ENCODE data around the gene MMAA. TPM values are rescaled to one million over a fixed set of nuclear protein-coding genes. Genes with fewer than 3 reads are reported as not detected.
"Not testable (repeated sequence)": the region's sequence is repeated elsewhere in the genome, so short reads cannot be mapped to it uniquely, and the experiment has no call there.

The MMAA gene
- polyA plus RNA-seq, 2 of the 4 experiments (the other 2 are of a cell fraction), result 1.5 to 4.0 TPM

- TF ChIP-seq ZC3H11A (IDR thresholded peaks at IDR 0.05) (no peak), ZSCAN20 (CRISPR knock-in tag; IDR thresholded peaks at IDR 0.05) (no peak), PBX3 (IDR thresholded peaks at IDR 0.05) (no peak)
Observed at GRCh38 chr4:145587088-145587754, 32.0 kb upstream of the MMAA start (continued).

GRCh38 chr4:145589381-145589780 is 29.8 kb upstream of the MMAA start:
- FAIRE-seq, result not testable (repeated sequence)

GRCh38 chr4:145589916-145590702 is 29.1 kb upstream of the MMAA start:
- Histone ChIP-seq H3K4me2 (no peak overlapping the region), H3K27ac (no peak overlapping the region), H3K4me3 (no peak overlapping the region), H3K4me1 (no peaks in the 10 kb centered on the region), H3K9me3 (no peaks in the 10 kb centered on the region)
- FAIRE-seq (no peak), ATAC-seq (no peak), DNase-seq (ENCODE audit: low read depth in 1 of 2, low spot score in 1 of 2) (peak in 1 of 2 experiments; percentile 5)
- TF ChIP-seq MAZ (IDR thresholded peaks at IDR 0.05; ENCODE audit: borderline replicate concordance, low read depth, low read length) (no peak), MAFK (IDR thresholded peaks at IDR 0.05; ENCODE audit: partially characterized antibody) (no peak), BHLHE40 (IDR thresholded peaks at IDR 0.05; ENCODE audit: low read depth, low read length) (no peak), ESRRA (IDR thresholded peaks at IDR 0.05; ENCODE audit: borderline replicate concordance, low read length) (no peak), HMGXB4 (CRISPR knock-in tag; IDR thresholded peaks at IDR 0.05; ENCODE audit: borderline replicate concordance) (no peak), HOXB5 (CRISPR knock-in tag; IDR thresholded peaks at IDR 0.05) (no peak), HEYL (CRISPR knock-in tag; IDR thresholded peaks at IDR 0.05) (no peak), PBX3 (IDR thresholded peaks at IDR 0.05) (no peak), TFCP2L1 (CRISPR knock-in tag; IDR thresholded peaks at IDR 0.05) (no peak), NR3C1 (IDR thresholded peaks at IDR 0.05) (no peak), MYC (IDR thresholded peaks at IDR 0.05; ENCODE audit: borderline replicate concordance, low read length) (no peak), MAX (IDR thresholded peaks at IDR 0.05) (no peak), CBX8 (IDR thresholded peaks at IDR 0.05) (no peak), HDAC2 (IDR thresholded peaks at IDR 0.05) (no peak), NPAS2 (CRISPR knock-in tag; IDR thresholded peaks at IDR 0.05; ENCODE audit: borderline replicate concordance) (no peak)
- 34% methylated on average over 3 of the region's 3 CpGs for WGBS (ENCODE audit: missing lambda C conversion rate)
- ChIA-PET POLR2A (interaction anchor here (0.8 kb wide), 1 partner anchor 117 kb away, joined by 3 read pairs; no protein-coding TSS in a partner anchor), CTCF (no interaction called here)

More at GRCh38 chr4:145589381-145589780, 29.8 kb upstream of the MMAA start:
- H3K4me2 ChIP-seq; H3K27ac ChIP-seq; POLR2A ChIA-PET; ATAC-seq; CTCF ChIA-PET; DNase-seq (ENCODE audit: low read depth in 1 of 2, low spot score in 1 of 2); H3K4me3 ChIP-seq; H3K4me1 ChIP-seq; H3K9me3 ChIP-seq: not testable (repeated sequence)
- WGBS (ENCODE audit: missing lambda C conversion rate), result 4% methylated on average over 2 of the region's 2 CpGs

Measured in A549 (cell line).